Prostate gland (tissue), 2 donors: Measurements from ENCODE around the gene CAPZB.

Experiments
- POLR2A ChIP-seq: fragments of 450-650 bp; IDR thresholded peaks from one replicate; pipeline ENCODE4 v1.6.1; 2016; ENCODE audit warnings: antibody characterized with exemption, mild to moderate bottlenecking
- TF ChIP-seq, protein P1 (sequence below), 4 experiments: fragments of 200-600 bp in 2 of 4; fragments of 450-650 bp in 2 of 4; sonication (generic) in 2 of 4; IDR thresholded peaks; 1 replicate in 3 of 4; 2 replicates in 1 of 4; pipeline ENCODE4 v1.5.1; 2016 to 2019; ENCODE audit warnings: antibody characterized with exemption in 4 of 4, mild to moderate bottlenecking in 2 of 4, moderate library complexity in 2 of 4

DNA sequence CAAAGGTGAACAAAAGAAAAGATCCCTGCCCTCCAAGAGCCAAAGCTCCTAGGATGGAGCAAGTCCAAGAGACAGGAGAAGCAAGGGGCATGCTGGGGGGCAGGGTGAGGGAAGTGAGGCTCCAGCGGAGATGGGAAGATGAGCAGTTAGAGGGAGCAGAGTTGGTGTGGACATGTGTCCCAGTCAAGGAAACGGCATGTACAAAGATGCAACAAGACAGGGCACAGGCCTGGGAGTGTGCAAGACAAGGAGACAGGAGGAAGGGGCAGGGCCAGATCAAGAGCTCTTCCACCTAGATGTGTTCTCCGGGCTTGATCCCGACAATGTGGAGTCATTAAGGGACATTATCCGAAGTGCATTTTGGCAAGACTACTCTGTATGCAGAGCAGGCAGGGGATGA is 82.1 kb downstream of the CAPZB start:
- TF ChIP-seq, protein P1, sequence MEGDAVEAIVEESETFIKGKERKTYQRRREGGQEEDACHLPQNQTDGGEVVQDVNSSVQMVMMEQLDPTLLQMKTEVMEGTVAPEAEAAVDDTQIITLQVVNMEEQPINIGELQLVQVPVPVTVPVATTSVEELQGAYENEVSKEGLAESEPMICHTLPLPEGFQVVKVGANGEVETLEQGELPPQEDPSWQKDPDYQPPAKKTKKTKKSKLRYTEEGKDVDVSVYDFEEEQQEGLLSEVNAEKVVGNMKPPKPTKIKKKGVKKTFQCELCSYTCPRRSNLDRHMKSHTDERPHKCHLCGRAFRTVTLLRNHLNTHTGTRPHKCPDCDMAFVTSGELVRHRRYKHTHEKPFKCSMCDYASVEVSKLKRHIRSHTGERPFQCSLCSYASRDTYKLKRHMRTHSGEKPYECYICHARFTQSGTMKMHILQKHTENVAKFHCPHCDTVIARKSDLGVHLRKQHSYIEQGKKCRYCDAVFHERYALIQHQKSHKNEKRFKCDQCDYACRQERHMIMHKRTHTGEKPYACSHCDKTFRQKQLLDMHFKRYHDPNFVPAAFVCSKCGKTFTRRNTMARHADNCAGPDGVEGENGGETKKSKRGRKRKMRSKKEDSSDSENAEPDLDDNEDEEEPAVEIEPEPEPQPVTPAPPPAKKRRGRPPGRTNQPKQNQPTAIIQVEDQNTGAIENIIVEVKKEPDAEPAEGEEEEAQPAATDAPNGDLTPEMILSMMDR (IDR thresholded peaks at IDR 0.05), result no peak
- no peak for TF ChIP-seq POLR2A
